GM12872 (cell line): Measurements from ENCODE around the gene VPS35L.

Experiments used
- CTCF ChIP-seq: IDR thresholded peaks from 3 replicates; pipeline ENCODE4 v1.5.1; 2011; ENCODE audit warnings: low read depth, mild to moderate bottlenecking, low read length, moderate library complexity; ENCODE audit not compliant: insufficient read depth

VPS35L gene

GRCh38 chr16:19712418-19713058 lies 157.0 kb downstream of the VPS35L start:
- no peak for TF ChIP-seq CTCF

- TF ChIP-seq CTCF, result no peak
These were observed 158.2 kb downstream of the VPS35L start for GRCh38 chr16:19713697-19714096.

- no peak for TF ChIP-seq CTCF
These were observed 160.1 kb downstream of the VPS35L start for GRCh38 chr16:19715566-19715965.

- no peak for TF ChIP-seq CTCF
These were observed 160.7 kb downstream of the VPS35L start for GRCh38 chr16:19716183-19716582.

GRCh38 chr16:19717314-19717713 lies 161.8 kb downstream of the VPS35L start:
- TF ChIP-seq CTCF, result no peak

- TF ChIP-seq CTCF, result no peak
These were observed 162.5 kb downstream of the VPS35L start, which contains the start of the genes IQCK and KNOP1 for GRCh38 chr16:19717741-19718623. IQCK (plus strand) TSS chr16:19718271; CDS start chr16:19718307, 36 bp downstream. KNOP1 (minus strand) TSS chr16:19718227; CDS start chr16:19715035, 3,192 bp downstream.

GRCh38 chr16:19718624-19718965 lies 163.1 kb downstream of the VPS35L start:
- TF ChIP-seq CTCF, result no peak
